HG03432 (cell line): ENCODE measurements around the gene PRSS56.
"Not testable (repeated sequence)": the region's sequence is repeated elsewhere in the genome, so short reads cannot be mapped to it uniquely, and the experiment has no call there.

ENCODE experiments used
- ATAC-seq: cut with Tn5 transposase; IDR thresholded peaks from one replicate; pipeline ENCODE4 v1.9.1; 2021; ENCODE audit warnings: mild to moderate bottlenecking, moderate library complexity; ENCODE audit not compliant: unreplicated experiment

Gene PRSS56

GRCh38 chr2:232524771-232525170 is 4.6 kb downstream of the PRSS56 start:
- no peak for ATAC-seq

- no peak for ATAC-seq
These were observed 5.0 kb downstream of the PRSS56 start for GRCh38 chr2:232525199-232525598.

- ATAC-seq: no peak
These were observed 5.7 kb downstream of the PRSS56 start, which contains the start of gene CHRND for GRCh38 chr2:232525791-232526371. TSS of gene CHRND (plus strand) at chr2:232526160. CDS start at chr2:232526216, 56 bp downstream.

- no peak for ATAC-seq
These were observed 6.3 kb downstream of the PRSS56 start for GRCh38 chr2:232526372-232526941.

GRCh38 chr2:232527905-232528470 is 7.8 kb downstream of the PRSS56 start:
- ATAC-seq: no peak

GRCh38 chr2:232528746-232529460 is 8.7 kb downstream of the PRSS56 start:
- no peak for ATAC-seq

- no peak for ATAC-seq
These were observed 9.8 kb downstream of the PRSS56 start for GRCh38 chr2:232529806-232530547.

- ATAC-seq: no peak
These were observed 10.6 kb downstream of the PRSS56 start for GRCh38 chr2:232530626-232531260.

GRCh38 chr2:232532419-232532818 is 12.2 kb downstream of the PRSS56 start:
- no peak for ATAC-seq

GRCh38 chr2:232532821-232533220 is 12.6 kb downstream of the PRSS56 start:
- not testable (repeated sequence) for ATAC-seq

GRCh38 chr2:232533944-232534710 is 13.9 kb downstream of the PRSS56 start:
- ATAC-seq: no peak

GRCh38 chr2:232534940-232535651 is 14.9 kb downstream of the PRSS56 start:
- no peak for ATAC-seq

- no peak for ATAC-seq
These were observed 15.8 kb downstream of the PRSS56 start for GRCh38 chr2:232535761-232536530.

- no peak for ATAC-seq
These were observed 16.9 kb downstream of the PRSS56 start for GRCh38 chr2:232537079-232537478.

GRCh38 chr2:232537499-232537898 is 17.3 kb downstream of the PRSS56 start:
- ATAC-seq: no peak

- no peak for ATAC-seq
These were observed 18.5 kb downstream of the PRSS56 start for GRCh38 chr2:232538671-232539070.

GRCh38 chr2:232539298-232540231 is 19.4 kb downstream of the PRSS56 start, which contains the start of gene CHRNG:
TSS of gene CHRNG (plus strand) at chr2:232539692. CDS start at chr2:232539748, 56 bp downstream.
- no peak for ATAC-seq
